GM23338 (cell line): ENCODE measurements around the gene PDCD11. TPM values are rescaled to one million over a fixed set of nuclear protein-coding genes. Genes with fewer than 3 reads are reported as not detected.

Experiments
- ATAC-seq: fragments of 200-7000 bp; cut with Tn5 transposase; 3 replicates; pipeline ENCODE4 v1.9.1; 2020
- DNase-seq: peaks from one replicate; pipeline ENCODE4 v3.0.0-alpha.2; 2015; ENCODE audit warnings: low spot score
- H2AFZ ChIP-seq: fragments of 200-600 bp; sonication (generic); 2 replicates; pipeline ENCODE4 v1.8.0; 2016; ENCODE audit warnings: antibody characterized with exemption, mild to moderate bottlenecking, moderate library complexity
- H3F3A ChIP-seq: fragments of 200-600 bp; sonication (generic); replicated peaks from 2 replicates; pipeline ENCODE4 v1.8.0; 2017; ENCODE audit warnings: antibody characterized with exemption, mixed run types, low read depth
- H3K27ac ChIP-seq: fragments of 200-600 bp; sonication (generic); 2 replicates; pipeline ENCODE4 v1.6.1; 2016; ENCODE audit warnings: low read depth
- H3K27me3 ChIP-seq: fragments of 200-600 bp; sonication (generic); 2 replicates; pipeline ENCODE4 v1.8.0; 2016; ENCODE audit warnings: mild to moderate bottlenecking, mixed run types, moderate library complexity; ENCODE audit not compliant: insufficient read depth
- H3K36me3 ChIP-seq: fragments of 200-600 bp; sonication (generic); 2 replicates; pipeline ENCODE4 v1.8.0; 2016; ENCODE audit warnings: mild to moderate bottlenecking; ENCODE audit not compliant: insufficient read depth
- H3K4me1 ChIP-seq: fragments of 200-600 bp; sonication (generic); 2 replicates; pipeline ENCODE4 v1.8.0; 2016; ENCODE audit warnings: mild to moderate bottlenecking, moderate library complexity; ENCODE audit not compliant: insufficient read depth
- H3K4me2 ChIP-seq: fragments of 200-600 bp; sonication (generic); 2 replicates; pipeline ENCODE4 v1.7.1; 2017; ENCODE audit warnings: mixed run types
- H3K4me3 ChIP-seq: fragments of 200-600 bp; sonication (generic); 2 replicates; pipeline ENCODE4 v1.6.1; 2016; ENCODE audit warnings: mixed run types
- H3K79me2 ChIP-seq: fragments of 200-600 bp; sonication (generic); replicated peaks from 2 replicates; pipeline ENCODE4 v1.8.0; 2017; ENCODE audit warnings: mild to moderate bottlenecking; ENCODE audit not compliant: insufficient read depth
- H3K9me2 ChIP-seq: fragments of 200-600 bp; sonication (generic); 2 replicates; pipeline ENCODE4 v1.8.0; 2017; ENCODE audit not compliant: insufficient read depth
- H4K20me1 ChIP-seq: fragments of 200-600 bp; sonication (generic); replicated peaks from 2 replicates; pipeline ENCODE4 v1.8.0; 2017; ENCODE audit warnings: mild to moderate bottlenecking; ENCODE audit not compliant: insufficient read depth
- H3K27ac Mint-ChIP-seq: 2 replicates; pipeline ENCODE4 v1.8.0; 2020; ENCODE audit warnings: inconsistent platforms, mild to moderate bottlenecking, moderate library complexity, mixed read lengths
- H3K27me3 Mint-ChIP-seq: 3 replicates; pipeline ENCODE4 v1.8.0; 2022; ENCODE audit warnings: low read depth, mild to moderate bottlenecking, moderate library complexity, mixed read lengths, inconsistent platforms; ENCODE audit not compliant: insufficient read depth, poor library complexity
- H3K36me3 Mint-ChIP-seq: 3 replicates; pipeline ENCODE4 v1.8.0; 2021; ENCODE audit warnings: low read depth, mild to moderate bottlenecking, inconsistent platforms, moderate library complexity, mixed read lengths
- H3K4me1 Mint-ChIP-seq: 3 replicates; pipeline ENCODE4 v1.8.0; 2020; ENCODE audit warnings: mild to moderate bottlenecking, inconsistent platforms, mixed read lengths
- H3K4me3 Mint-ChIP-seq: 3 replicates; pipeline ENCODE4 v1.8.0; 2021; ENCODE audit warnings: moderate library complexity, mild to moderate bottlenecking, inconsistent platforms, mixed read lengths
- H3K9me3 Mint-ChIP-seq: 3 replicates; pipeline ENCODE4 v1.8.0; 2020; ENCODE audit warnings: moderate library complexity, mild to moderate bottlenecking, inconsistent platforms, mixed read lengths
- CREB1 ChIP-seq: fragments of 250-450 bp; sonication (Bioruptor Pico); IDR thresholded peaks from 2 replicates; pipeline ENCODE4 v1.5.0; 2020; ENCODE audit warnings: low read depth, mild to moderate bottlenecking, moderate library complexity
- EZH2 ChIP-seq: fragments of 200-600 bp; sonication (generic); IDR thresholded peaks from one replicate; pipeline ENCODE4 v1.8.0; 2017; ENCODE audit warnings: antibody characterized with exemption, mild to moderate bottlenecking, low read depth; ENCODE audit not compliant: unreplicated experiment
- EZH2phosphoT487 ChIP-seq: fragments of 200-600 bp; sonication (generic); IDR thresholded peaks from one replicate; pipeline ENCODE4 v1.8.1; 2018; ENCODE audit warnings: antibody characterized with exemption; ENCODE audit not compliant: unreplicated experiment
- JUNB ChIP-seq: IDR thresholded peaks from one replicate; pipeline ENCODE4 v1.6.1; 2016; ENCODE audit warnings: antibody characterized with exemption; ENCODE audit not compliant: unreplicated experiment
- POLR2AphosphoS5 ChIP-seq: IDR thresholded peaks from 2 replicates; pipeline ENCODE4 v1.6.1; 2016; ENCODE audit warnings: antibody characterized with exemption, low read depth
- STAT1 ChIP-seq: IDR thresholded peaks from one replicate; pipeline ENCODE4 v1.6.1; 2016; ENCODE audit warnings: antibody characterized with exemption; ENCODE audit not compliant: unreplicated experiment
- ZNF114 ChIP-seq: fragments of 250-450 bp; sonication (Bioruptor Pico); IDR thresholded peaks from 2 replicates; pipeline ENCODE4 v1.5.0; 2020; ENCODE audit warnings: mild to moderate bottlenecking, moderate library complexity
- ZNF331 ChIP-seq: fragments of 250-450 bp; sonication (Bioruptor Pico); IDR thresholded peaks from 2 replicates; pipeline ENCODE4 v1.5.0; 2020; ENCODE audit warnings: low read depth, mild to moderate bottlenecking, moderate library complexity
- polyA plus RNA-seq: library from polyadenylated mRNA; unstranded; fragments of >200 nt; fragmentation: Nextera tagmentation; extraction: Ambion mirVana; gene quantifications from 2 replicates; pipeline ENCODE4 v1.2.1, GENCODE V29; 2016
- total RNA-seq: library from RNA; depleted of rRNA; stranded (reverse); fragments of >200 nt; shearing (Covaris generic); gene quantifications from 2 replicates; pipeline ENCODE4 v1.2.3, GENCODE V29; 2014
- TF ChIP-seq, protein P1 (sequence below): IDR thresholded peaks from one replicate; pipeline ENCODE4 v1.6.1; 2018; ENCODE audit warnings: antibody characterized with exemption; ENCODE audit not compliant: unreplicated experiment
- TF ChIP-seq, protein P2 (sequence below): IDR thresholded peaks from 2 replicates; pipeline ENCODE4 v1.6.1; 2016; ENCODE audit warnings: antibody characterized with exemption
- TF ChIP-seq, protein P3 (sequence below), 2 experiments: fragments of 200-600 bp in 1 of 2; sonication (generic) in 1 of 2; conservative IDR thresholded peaks; 2 replicates each; pipeline versions ENCODE4 v1.5.1 to v1.6.1; 2016 to 2017; ENCODE audit warnings: antibody characterized with exemption in 2 of 2, low read depth in 2 of 2, mild to moderate bottlenecking in 2 of 2, moderate library complexity in 1 of 2

PDCD11 gene
- total and polyA plus RNA-seq, 2 experiments from 2014 or later, result 82.1 to 87.8 TPM

DNA sequence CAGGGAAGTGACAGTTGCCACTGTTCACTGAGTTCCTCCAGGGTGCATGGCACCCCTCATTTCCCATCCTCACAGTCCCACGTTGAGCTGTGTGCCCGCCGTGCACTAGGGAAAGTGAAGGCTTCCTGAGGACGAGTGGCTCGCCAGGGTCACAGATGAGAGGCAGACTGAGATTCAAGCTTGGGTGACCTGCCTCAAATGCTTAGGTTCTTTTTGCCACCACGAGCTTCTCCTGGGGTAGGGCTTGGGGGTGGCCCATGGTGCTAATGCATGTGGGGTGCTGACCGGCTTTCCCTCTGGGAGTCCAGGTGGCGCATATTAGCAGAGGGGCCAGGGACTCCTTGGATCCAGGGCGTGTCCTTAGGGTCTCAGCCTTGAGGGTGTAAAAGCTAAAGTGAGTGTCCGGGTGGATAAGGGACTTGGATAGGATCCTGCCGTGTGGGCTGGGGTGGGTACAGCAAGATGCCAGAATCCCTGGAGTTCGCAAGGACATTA is 53.8 kb downstream of the PDCD11 start:
- no peak overlapping the region for H2AFZ ChIP-seq
- Mint-ChIP-seq H3K36me3 (peaks cover 34% of the 10 kb centered on the region), H3K27ac (no peak overlapping the region)

More for the DNA sequence above, 53.8 kb downstream of the PDCD11 start:
- Histone ChIP-seq H3K36me3 (peaks cover 13% of the 10 kb centered on the region), H3K4me2 (no peak overlapping the region), H3K4me1 (no peaks in the 10 kb centered on the region; the same call in 1 of the 2 replicates), H3K27ac (no peak overlapping the region), H3K9me2 (no peaks in the 10 kb centered on the region), H3F3A (no peaks in the 10 kb centered on the region), H3K4me3 (no peak overlapping the region), H4K20me1 (no peaks in the 10 kb centered on the region; the same call in 1 of the 2 replicates), H3K27me3 (no peaks in the 10 kb centered on the region), H3K79me2 (no peaks in the 10 kb centered on the region)
- ATAC-seq (no peak), DNase-seq (no peak)
- TF ChIP-seq CREB1, result no peak
- TF ChIP-seq, protein P1, sequence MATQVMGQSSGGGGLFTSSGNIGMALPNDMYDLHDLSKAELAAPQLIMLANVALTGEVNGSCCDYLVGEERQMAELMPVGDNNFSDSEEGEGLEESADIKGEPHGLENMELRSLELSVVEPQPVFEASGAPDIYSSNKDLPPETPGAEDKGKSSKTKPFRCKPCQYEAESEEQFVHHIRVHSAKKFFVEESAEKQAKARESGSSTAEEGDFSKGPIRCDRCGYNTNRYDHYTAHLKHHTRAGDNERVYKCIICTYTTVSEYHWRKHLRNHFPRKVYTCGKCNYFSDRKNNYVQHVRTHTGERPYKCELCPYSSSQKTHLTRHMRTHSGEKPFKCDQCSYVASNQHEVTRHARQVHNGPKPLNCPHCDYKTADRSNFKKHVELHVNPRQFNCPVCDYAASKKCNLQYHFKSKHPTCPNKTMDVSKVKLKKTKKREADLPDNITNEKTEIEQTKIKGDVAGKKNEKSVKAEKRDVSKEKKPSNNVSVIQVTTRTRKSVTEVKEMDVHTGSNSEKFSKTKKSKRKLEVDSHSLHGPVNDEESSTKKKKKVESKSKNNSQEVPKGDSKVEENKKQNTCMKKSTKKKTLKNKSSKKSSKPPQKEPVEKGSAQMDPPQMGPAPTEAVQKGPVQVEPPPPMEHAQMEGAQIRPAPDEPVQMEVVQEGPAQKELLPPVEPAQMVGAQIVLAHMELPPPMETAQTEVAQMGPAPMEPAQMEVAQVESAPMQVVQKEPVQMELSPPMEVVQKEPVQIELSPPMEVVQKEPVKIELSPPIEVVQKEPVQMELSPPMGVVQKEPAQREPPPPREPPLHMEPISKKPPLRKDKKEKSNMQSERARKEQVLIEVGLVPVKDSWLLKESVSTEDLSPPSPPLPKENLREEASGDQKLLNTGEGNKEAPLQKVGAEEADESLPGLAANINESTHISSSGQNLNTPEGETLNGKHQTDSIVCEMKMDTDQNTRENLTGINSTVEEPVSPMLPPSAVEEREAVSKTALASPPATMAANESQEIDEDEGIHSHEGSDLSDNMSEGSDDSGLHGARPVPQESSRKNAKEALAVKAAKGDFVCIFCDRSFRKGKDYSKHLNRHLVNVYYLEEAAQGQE, result no peak
- no peak for TF ChIP-seq ZNF114 (CRISPR knock-in tag)
- TF ChIP-seq JUNB, result no peak
- no peak for TF ChIP-seq STAT1
- no peak for TF ChIP-seq EZH2phosphoT487
- no peak for TF ChIP-seq EZH2
- TF ChIP-seq ZNF331, result no peak
- TF ChIP-seq, protein P2, sequence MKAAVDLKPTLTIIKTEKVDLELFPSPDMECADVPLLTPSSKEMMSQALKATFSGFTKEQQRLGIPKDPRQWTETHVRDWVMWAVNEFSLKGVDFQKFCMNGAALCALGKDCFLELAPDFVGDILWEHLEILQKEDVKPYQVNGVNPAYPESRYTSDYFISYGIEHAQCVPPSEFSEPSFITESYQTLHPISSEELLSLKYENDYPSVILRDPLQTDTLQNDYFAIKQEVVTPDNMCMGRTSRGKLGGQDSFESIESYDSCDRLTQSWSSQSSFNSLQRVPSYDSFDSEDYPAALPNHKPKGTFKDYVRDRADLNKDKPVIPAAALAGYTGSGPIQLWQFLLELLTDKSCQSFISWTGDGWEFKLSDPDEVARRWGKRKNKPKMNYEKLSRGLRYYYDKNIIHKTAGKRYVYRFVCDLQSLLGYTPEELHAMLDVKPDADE, result no peak
- no peak for TF ChIP-seq POLR2AphosphoS5
- TF ChIP-seq, protein P3, sequence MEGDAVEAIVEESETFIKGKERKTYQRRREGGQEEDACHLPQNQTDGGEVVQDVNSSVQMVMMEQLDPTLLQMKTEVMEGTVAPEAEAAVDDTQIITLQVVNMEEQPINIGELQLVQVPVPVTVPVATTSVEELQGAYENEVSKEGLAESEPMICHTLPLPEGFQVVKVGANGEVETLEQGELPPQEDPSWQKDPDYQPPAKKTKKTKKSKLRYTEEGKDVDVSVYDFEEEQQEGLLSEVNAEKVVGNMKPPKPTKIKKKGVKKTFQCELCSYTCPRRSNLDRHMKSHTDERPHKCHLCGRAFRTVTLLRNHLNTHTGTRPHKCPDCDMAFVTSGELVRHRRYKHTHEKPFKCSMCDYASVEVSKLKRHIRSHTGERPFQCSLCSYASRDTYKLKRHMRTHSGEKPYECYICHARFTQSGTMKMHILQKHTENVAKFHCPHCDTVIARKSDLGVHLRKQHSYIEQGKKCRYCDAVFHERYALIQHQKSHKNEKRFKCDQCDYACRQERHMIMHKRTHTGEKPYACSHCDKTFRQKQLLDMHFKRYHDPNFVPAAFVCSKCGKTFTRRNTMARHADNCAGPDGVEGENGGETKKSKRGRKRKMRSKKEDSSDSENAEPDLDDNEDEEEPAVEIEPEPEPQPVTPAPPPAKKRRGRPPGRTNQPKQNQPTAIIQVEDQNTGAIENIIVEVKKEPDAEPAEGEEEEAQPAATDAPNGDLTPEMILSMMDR (conservative IDR thresholded peaks at IDR 0.05; ENCODE audit: low read depth in 2 of 2), result no peak
- Mint-ChIP-seq H3K4me3 (no peak overlapping the region; the same call in 2 of the 3 replicates), H3K27me3 (peaks cover 19% of the 10 kb centered on the region), H3K4me1 (peaks cover 12% of the 10 kb centered on the region), H3K9me3 (no peaks in the 10 kb centered on the region; the same call in 2 of the 3 replicates)
